ENCODE data around the gene NCK2. TPM values are rescaled to one million over a fixed set of nuclear protein-coding genes. Genes with fewer than 3 reads are reported as not detected.

Gene NCK2
- total RNA-seq, 1 experiment from 2014 or later = 45.4 TPM

DNA sequence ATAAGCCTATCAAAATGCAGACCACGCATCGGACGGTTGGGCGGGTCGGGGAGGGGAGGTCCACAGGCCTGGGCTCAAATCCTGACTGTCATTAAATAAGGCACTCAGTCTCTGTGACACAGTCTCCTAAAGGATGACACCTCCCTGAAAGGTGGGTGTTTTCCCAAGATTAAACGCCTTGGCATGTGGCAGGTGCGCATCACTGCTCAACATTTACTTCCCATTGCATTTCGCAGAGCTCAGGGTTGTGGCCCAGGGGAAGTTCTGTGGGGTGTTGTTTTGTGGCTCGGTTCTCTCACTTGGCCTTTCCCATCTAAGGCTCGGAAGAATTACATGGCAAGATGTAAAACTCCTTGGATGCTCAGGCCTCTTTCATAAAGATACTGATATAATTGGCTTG, 107.4 kb downstream of the NCK2 start:
- Histone ChIP-seq H4K20me1 (ENCODE audit: low read length) (no peaks in the 10 kb centered on the region), H2AFZ (ENCODE audit: low read length) (no peak overlapping the region), H3K4me2 (ENCODE audit: low read length) (no peak overlapping the region), H3K27me3 (ENCODE audit: low read length) (no peaks in the 10 kb centered on the region), H3K79me2 (ENCODE audit: low read length) (peaks cover 8% of the 10 kb centered on the region; the same call in 1 of the 2 replicates), H3K36me3 (ENCODE audit: low read depth, low read length) (peaks cover 3% of the 10 kb centered on the region), H3K9me3 (ENCODE audit: low read length) (no peaks in the 10 kb centered on the region), H3K27ac (ENCODE audit: low read length) (no peak overlapping the region), H3K9me2 (replicated peaks; ENCODE audit: low read length) (no peaks in the 10 kb centered on the region), H3K9ac (ENCODE audit: low read length) (no peak overlapping the region), H3K4me3 (ENCODE audit: low read length) (no peak overlapping the region), H3K4me1 (ENCODE audit: insufficient read depth, low read length) (peaks cover 26% of the 10 kb centered on the region), H3F3A (ENCODE audit: low read length, unreplicated experiment) (no peaks in the 10 kb centered on the region)
- no TSS peak for BruUV-seq (replicated peaks)
- ChIA-PET POLR2A (ENCODE audit: unreplicated experiment) (no interaction called here), CTCF (no interaction called here)
- DNase-seq (no peak), ATAC-seq (no peak)
- TF ChIP-seq EZH2 (IDR thresholded peaks at IDR 0.05; ENCODE audit: low read length, unreplicated experiment) (no peak), EZH2phosphoT487 (IDR thresholded peaks at IDR 0.05; ENCODE audit: borderline replicate concordance, low read length) (no peak)
- TF ChIP-seq, protein P1, sequence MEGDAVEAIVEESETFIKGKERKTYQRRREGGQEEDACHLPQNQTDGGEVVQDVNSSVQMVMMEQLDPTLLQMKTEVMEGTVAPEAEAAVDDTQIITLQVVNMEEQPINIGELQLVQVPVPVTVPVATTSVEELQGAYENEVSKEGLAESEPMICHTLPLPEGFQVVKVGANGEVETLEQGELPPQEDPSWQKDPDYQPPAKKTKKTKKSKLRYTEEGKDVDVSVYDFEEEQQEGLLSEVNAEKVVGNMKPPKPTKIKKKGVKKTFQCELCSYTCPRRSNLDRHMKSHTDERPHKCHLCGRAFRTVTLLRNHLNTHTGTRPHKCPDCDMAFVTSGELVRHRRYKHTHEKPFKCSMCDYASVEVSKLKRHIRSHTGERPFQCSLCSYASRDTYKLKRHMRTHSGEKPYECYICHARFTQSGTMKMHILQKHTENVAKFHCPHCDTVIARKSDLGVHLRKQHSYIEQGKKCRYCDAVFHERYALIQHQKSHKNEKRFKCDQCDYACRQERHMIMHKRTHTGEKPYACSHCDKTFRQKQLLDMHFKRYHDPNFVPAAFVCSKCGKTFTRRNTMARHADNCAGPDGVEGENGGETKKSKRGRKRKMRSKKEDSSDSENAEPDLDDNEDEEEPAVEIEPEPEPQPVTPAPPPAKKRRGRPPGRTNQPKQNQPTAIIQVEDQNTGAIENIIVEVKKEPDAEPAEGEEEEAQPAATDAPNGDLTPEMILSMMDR (conservative IDR thresholded peaks at IDR 0.05; ENCODE audit: low read depth, low read length) = no peak
- intact Hi-C loops (cut with micrococcal nuclease) = no loop called here

DNA sequence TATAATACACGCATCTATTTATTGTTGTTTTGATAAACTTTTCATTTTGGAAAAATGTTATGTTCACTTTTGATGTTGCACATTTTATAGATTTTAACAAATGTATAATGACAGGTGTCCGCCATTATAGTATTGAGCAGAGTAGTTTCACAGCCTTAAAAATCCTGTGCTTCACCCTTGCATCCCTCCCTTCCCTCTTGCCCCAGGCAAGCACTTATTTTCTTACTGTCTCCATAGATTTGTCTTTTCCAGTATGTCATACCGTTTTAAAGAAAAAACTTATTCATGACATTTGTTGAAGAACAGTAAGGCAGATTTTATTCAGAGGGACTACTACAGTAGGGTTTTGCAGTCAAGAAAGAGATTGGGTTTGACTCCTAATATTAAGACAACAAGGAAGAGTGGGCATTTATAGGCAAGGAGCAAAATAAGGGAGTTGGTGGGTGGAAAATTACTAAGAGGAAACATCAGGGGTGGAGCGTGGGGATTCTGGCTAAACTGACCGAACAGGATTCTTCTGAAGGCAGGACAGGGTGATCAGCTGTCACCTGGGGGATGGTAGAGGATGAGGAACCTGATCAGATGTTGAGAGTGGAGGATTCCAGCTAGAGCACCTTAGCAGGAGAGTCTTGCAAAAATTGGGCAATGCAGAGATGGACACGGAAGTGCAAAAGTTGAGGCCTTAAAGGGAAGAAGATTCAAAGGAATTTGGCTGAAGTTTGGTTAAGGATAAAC, 108.8 kb downstream of the NCK2 start:
- H3K4me2 ChIP-seq (ENCODE audit: low read length) = peak overlapping the region; percentile 78
- intact Hi-C loops (cut with micrococcal nuclease) = no loop called here

More for the DNA sequence above, 108.8 kb downstream of the NCK2 start:
- H3K79me2 ChIP-seq (ENCODE audit: low read length) = peaks cover 8% of the 10 kb centered on the region; the same call in 1 of the 2 replicates
- H3K27me3 ChIP-seq (ENCODE audit: low read length) = no peaks in the 10 kb centered on the region
- ChIA-PET POLR2A (ENCODE audit: unreplicated experiment) (no interaction called here), CTCF (no interaction called here)
- peak overlapping the region; percentile 26 for H3K4me3 ChIP-seq (ENCODE audit: low read length)
- ATAC-seq (peak; percentile 84), DNase-seq (peak; percentile 83)
- peak overlapping the region; percentile 60 for H3K27ac ChIP-seq (ENCODE audit: low read length)
- H3K9me3 ChIP-seq (ENCODE audit: low read length) = no peaks in the 10 kb centered on the region
- peak overlapping the region; percentile 30; the same call in 1 of the 2 replicates for H2AFZ ChIP-seq (ENCODE audit: low read length)
- H4K20me1 ChIP-seq (ENCODE audit: low read length) = no peaks in the 10 kb centered on the region
- BruUV-seq (replicated peaks) = no TSS peak
- TF ChIP-seq, protein P1 (conservative IDR thresholded peaks at IDR 0.05; ENCODE audit: low read depth, low read length) = no peak
- TF ChIP-seq EZH2 (IDR thresholded peaks at IDR 0.05; ENCODE audit: low read length, unreplicated experiment) = no peak
- no peak for TF ChIP-seq EZH2phosphoT487 (IDR thresholded peaks at IDR 0.05; ENCODE audit: borderline replicate concordance, low read length)
- peaks cover 26% of the 10 kb centered on the region for H3K4me1 ChIP-seq (ENCODE audit: insufficient read depth, low read length)
- no peaks in the 10 kb centered on the region for H3K9me2 ChIP-seq (replicated peaks; ENCODE audit: low read length)
- H3K36me3 ChIP-seq (ENCODE audit: low read depth, low read length) = peaks cover 3% of the 10 kb centered on the region
- H3F3A ChIP-seq (ENCODE audit: low read length, unreplicated experiment) = no peaks in the 10 kb centered on the region
- no peak overlapping the region; the same call in 1 of the 2 replicates for H3K9ac ChIP-seq (ENCODE audit: low read length)
